Vagina (tissue), 2 donors: Measurements from ENCODE around the gene HOXB5. TPM values are rescaled to one million over a fixed set of nuclear protein-coding genes. Genes with fewer than 3 reads are reported as not detected.
A peak's percentile ranks its signal among the peaks of the same experiment; 100 is the strongest.

Experiments used
- DNase-seq, 2 donors: peaks; one replicate each; pipeline ENCODE4 v3.0.0-alpha.2; 2017; ENCODE audit errors: extremely low spot score in 2 of 2
- H3K27ac ChIP-seq: fragments of 200-600 bp; sonication (generic); one replicate; pipeline ENCODE4 v1.5.1; 2019
- H3K27me3 ChIP-seq: fragments of 200-600 bp; sonication (generic); one replicate; pipeline ENCODE4 v1.5.1; 2019
- H3K36me3 ChIP-seq, 2 donors: fragments of 200-600 bp; sonication (generic); one replicate each; pipeline ENCODE4 v1.5.1; 2017 to 2019
- H3K4me1 ChIP-seq: fragments of 200-600 bp; sonication (generic); one replicate; pipeline ENCODE4 v1.5.1; 2019
- H3K4me3 ChIP-seq, 2 donors: fragments of 200-600 bp; sonication (generic); 1 replicate in 1 of 2; 2 replicates in 1 of 2; pipeline ENCODE4 v1.5.1; 2016 to 2019
- H3K9me3 ChIP-seq: fragments of 200-600 bp; sonication (generic); one replicate; pipeline ENCODE4 v1.5.1; 2019
- CTCF ChIP-seq, 3 experiments: fragments of 450-650 bp in 2 of 3; fragments of 200-600 bp in 1 of 3; sonication (generic) in 1 of 3; IDR thresholded peaks; one replicate each; pipeline ENCODE4 v1.5.1; 2017 to 2019; ENCODE audit warnings: antibody characterized with exemption in 3 of 3, mild to moderate bottlenecking in 2 of 3, moderate library complexity in 2 of 3
- POLR2A ChIP-seq, 2 donors: fragments of 450-650 bp; IDR thresholded peaks; one replicate each; pipeline ENCODE4 v1.6.1; 2017; ENCODE audit warnings: antibody characterized with exemption in 2 of 2, mild to moderate bottlenecking in 2 of 2, moderate library complexity in 2 of 2
- POLR2AphosphoS5 ChIP-seq, 2 donors: sonication (generic); formaldehyde crosslinking; IDR thresholded peaks; one replicate each; pipeline ENCODE4 v1.9.0; 2017; ENCODE audit warnings: antibody characterized with exemption in 2 of 2, mild to moderate bottlenecking in 2 of 2, low read depth in 1 of 2; ENCODE audit not compliant: insufficient read depth in 1 of 2
- intact Hi-C: fragments of 100-400 bp; cut with DNase I; formaldehyde crosslinking; loops from one replicate; pipeline ENCODE4 v1.15.1; 2023
- total RNA-seq: library from RNA; depleted of rRNA; stranded (reverse); fragments of >200 nt; gene quantifications from one replicate; pipeline ENCODE4 v1.2.3, GENCODE V29; 2016

The HOXB5 gene
- total RNA-seq, 1 donor from 2014 or later: 0.74 TPM

GRCh38 chr17:48559122-48559839, 34.3 kb downstream of the HOXB5 start:
- TF ChIP-seq POLR2A (IDR thresholded peaks at IDR 0.05) (no peak), CTCF (IDR thresholded peaks at IDR 0.05) (no peak), POLR2AphosphoS5 (IDR thresholded peaks at IDR 0.05; ENCODE audit: insufficient read depth in 1 of 2, low read depth in 1 of 2) (no peak)
- Histone ChIP-seq H3K27me3 (peaks cover 4% of the 10 kb centered on the region), H3K4me1 (peaks cover 27% of the 10 kb centered on the region), H3K9me3 (no peaks in the 10 kb centered on the region), H3K4me3 (peak overlapping the region in 1 of 2 donors; percentile 24), H3K27ac (no peak overlapping the region), H3K36me3 (no peaks in the 10 kb centered on the region)
- DNase-seq: no peak
- intact Hi-C loops: no loop called here

- H3K9me3 ChIP-seq: no peaks in the 10 kb centered on the region
- H3K27me3 ChIP-seq: peaks cover 4% of the 10 kb centered on the region
- intact Hi-C loops: no loop called here
- TF ChIP-seq CTCF (IDR thresholded peaks at IDR 0.05): no peak
- TF ChIP-seq POLR2A (IDR thresholded peaks at IDR 0.05): no peak
- TF ChIP-seq POLR2AphosphoS5 (IDR thresholded peaks at IDR 0.05; ENCODE audit: insufficient read depth in 1 of 2, low read depth in 1 of 2): no peak
- no peak for DNase-seq
- H3K4me1 ChIP-seq: peaks cover 27% of the 10 kb centered on the region
- H3K36me3 ChIP-seq: no peaks in the 10 kb centered on the region
- H3K4me3 ChIP-seq: peak overlapping the region in 1 of 2 donors; percentile 24
- peak overlapping the region; percentile 64 for H3K27ac ChIP-seq
These were observed 34.8 kb downstream of the HOXB5 start for GRCh38 chr17:48558831-48559121.

- Histone ChIP-seq H3K27ac (peak overlapping the region; percentile 64), H3K36me3 (no peaks in the 10 kb centered on the region), H3K4me3 (peak overlapping the region in 1 of 2 donors; percentile 24), H3K4me1 (peaks cover 27% of the 10 kb centered on the region), H3K27me3 (peaks cover 4% of the 10 kb centered on the region), H3K9me3 (no peaks in the 10 kb centered on the region)
- intact Hi-C loops: no loop called here
- TF ChIP-seq POLR2A (IDR thresholded peaks at IDR 0.05) (no peak), POLR2AphosphoS5 (IDR thresholded peaks at IDR 0.05; ENCODE audit: insufficient read depth in 1 of 2, low read depth in 1 of 2) (no peak), CTCF (IDR thresholded peaks at IDR 0.05) (no peak)
- DNase-seq: no peak
These were observed 35.3 kb downstream of the HOXB5 start for GRCh38 chr17:48558057-48558830.

GRCh38 chr17:48556576-48557401, 36.8 kb downstream of the HOXB5 start:
- TF ChIP-seq POLR2AphosphoS5 (IDR thresholded peaks at IDR 0.05; ENCODE audit: insufficient read depth in 1 of 2, low read depth in 1 of 2): peak in 1 of 2 donors; percentile 58
- TF ChIP-seq POLR2A (IDR thresholded peaks at IDR 0.05): no peak
- no peak for TF ChIP-seq CTCF (IDR thresholded peaks at IDR 0.05)
- Histone ChIP-seq H3K9me3 (no peaks in the 10 kb centered on the region), H3K27ac (peak overlapping the region; percentile 68), H3K36me3 (no peaks in the 10 kb centered on the region), H3K27me3 (no peaks in the 10 kb centered on the region), H3K4me3 (peak overlapping the region in 1 of 2 donors; percentile 12), H3K4me1 (peaks cover 27% of the 10 kb centered on the region)
- intact Hi-C loops: no loop called here
- DNase-seq: no peak
